HUES6 (cell line): ENCODE measurements around the gene BMAL1.

Source experiments
- H3K27ac ChIP-seq: 2 replicates; pipeline ENCODE4 v1.7.0; 2013; ENCODE audit warnings: low read depth, mild to moderate bottlenecking, low read length, inconsistent platforms
- H3K27me3 ChIP-seq: 2 replicates; pipeline ENCODE4 v1.6.1; 2013; ENCODE audit warnings: low read length; ENCODE audit not compliant: control insufficient read depth, insufficient read depth
- H3K36me3 ChIP-seq: 2 replicates; pipeline ENCODE4 v1.6.1; 2013; ENCODE audit warnings: low read length; ENCODE audit not compliant: control insufficient read depth, insufficient read depth
- H3K4me1 ChIP-seq: 2 replicates; pipeline ENCODE4 v1.6.1; 2013; ENCODE audit warnings: low read length; ENCODE audit not compliant: control insufficient read depth, insufficient read depth
- H3K4me3 ChIP-seq: 2 replicates; pipeline ENCODE4 v1.5.1; 2013; ENCODE audit warnings: low read depth, low read length
- H3K9ac ChIP-seq: one replicate; pipeline ENCODE4 v1.6.1; 2013; ENCODE audit warnings: mild to moderate bottlenecking, low read length
- H3K9me3 ChIP-seq: 2 replicates; pipeline ENCODE4 v1.6.1; 2013; ENCODE audit warnings: low read depth, low read length; ENCODE audit not compliant: control insufficient read depth, insufficient read depth

The BMAL1 gene

DNA sequence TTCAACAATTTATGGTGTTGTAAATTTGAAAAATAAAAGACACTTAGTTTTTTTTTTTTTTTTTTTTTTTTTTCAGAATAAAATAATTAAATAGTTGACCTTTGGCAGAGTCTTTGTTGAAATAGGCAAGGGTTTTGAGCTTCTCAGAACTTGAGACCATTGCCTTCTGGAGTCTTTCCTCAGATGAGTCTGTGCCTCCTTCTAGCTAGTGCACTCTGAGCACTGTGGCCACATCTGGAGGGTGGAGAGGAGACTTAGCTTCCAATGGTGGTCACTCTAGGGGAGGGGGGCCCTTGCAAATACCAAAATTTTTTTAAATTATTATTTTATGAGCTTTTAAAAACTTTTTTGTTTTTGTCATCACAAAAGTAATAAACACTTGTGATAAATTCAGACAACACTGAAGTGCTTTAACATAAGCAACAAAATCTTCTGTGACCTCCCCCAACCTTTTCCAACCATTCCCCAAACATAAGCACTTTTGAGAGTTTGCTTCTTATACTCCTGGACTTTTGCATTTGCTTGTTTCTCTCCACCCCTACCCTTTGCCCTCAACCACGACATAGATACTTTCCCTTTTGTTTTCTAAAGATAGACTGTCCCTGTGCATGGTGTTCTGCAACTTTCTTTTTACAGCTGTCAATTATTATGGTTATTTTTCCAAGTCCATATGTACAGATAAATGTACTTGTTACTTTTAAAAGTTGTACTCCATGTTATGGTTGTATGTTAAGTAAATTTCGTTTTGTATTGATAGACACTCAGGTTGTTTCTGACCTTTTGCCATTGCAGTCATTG is 41.1 kb downstream of the BMAL1 start:
- H3K9ac ChIP-seq: no peak overlapping the region
- H3K27ac ChIP-seq: no peak overlapping the region
- no peaks in the 10 kb centered on the region for H3K9me3 ChIP-seq
- no peak overlapping the region for H3K4me3 ChIP-seq
- H3K4me1 ChIP-seq: peaks cover 12% of the 10 kb centered on the region; the same call in 1 of the 2 replicates
- no peaks in the 10 kb centered on the region for H3K27me3 ChIP-seq
- no peaks in the 10 kb centered on the region for H3K36me3 ChIP-seq

DNA sequence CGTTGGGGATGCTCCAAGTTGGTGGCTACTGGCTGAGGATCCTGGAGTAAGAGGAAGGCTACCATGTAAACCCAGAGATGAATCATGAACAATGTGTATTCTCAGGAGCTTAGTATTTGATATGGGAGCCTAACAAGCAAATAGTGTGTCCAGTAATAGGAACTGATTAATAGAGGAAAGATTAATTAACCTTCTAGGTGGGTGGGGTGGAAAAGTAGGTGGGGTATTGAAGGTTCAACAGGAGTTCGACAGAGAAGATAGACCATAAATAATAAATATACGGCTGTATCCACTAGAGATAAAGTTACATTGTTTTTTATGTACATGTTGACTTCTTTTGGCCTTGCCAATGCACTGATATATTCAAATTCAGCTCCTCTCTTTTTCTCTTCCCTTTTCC is 43.1 kb downstream of the BMAL1 start:
- Histone ChIP-seq H3K9me3 (no peaks in the 10 kb centered on the region), H3K27ac (no peak overlapping the region), H3K4me1 (no peaks in the 10 kb centered on the region), H3K4me3 (no peak overlapping the region), H3K27me3 (no peaks in the 10 kb centered on the region), H3K36me3 (no peaks in the 10 kb centered on the region), H3K9ac (no peak overlapping the region)

- H3K4me3 ChIP-seq: no peak overlapping the region
- H3K27me3 ChIP-seq: no peaks in the 10 kb centered on the region
- H3K4me1 ChIP-seq: no peaks in the 10 kb centered on the region
- no peak overlapping the region for H3K27ac ChIP-seq
- no peak overlapping the region for H3K9ac ChIP-seq
- H3K9me3 ChIP-seq: no peaks in the 10 kb centered on the region
- no peaks in the 10 kb centered on the region for H3K36me3 ChIP-seq
Measured at GRCh38 chr11:13321431-13321830, 43.8 kb downstream of the BMAL1 start.

- Histone ChIP-seq H3K9me3 (no peaks in the 10 kb centered on the region), H3K9ac (no peak overlapping the region), H3K4me1 (no peaks in the 10 kb centered on the region), H3K27me3 (no peaks in the 10 kb centered on the region), H3K36me3 (no peaks in the 10 kb centered on the region), H3K4me3 (no peak overlapping the region), H3K27ac (no peak overlapping the region)
Measured at GRCh38 chr11:13324141-13324540, 46.6 kb downstream of the BMAL1 start.

DNA sequence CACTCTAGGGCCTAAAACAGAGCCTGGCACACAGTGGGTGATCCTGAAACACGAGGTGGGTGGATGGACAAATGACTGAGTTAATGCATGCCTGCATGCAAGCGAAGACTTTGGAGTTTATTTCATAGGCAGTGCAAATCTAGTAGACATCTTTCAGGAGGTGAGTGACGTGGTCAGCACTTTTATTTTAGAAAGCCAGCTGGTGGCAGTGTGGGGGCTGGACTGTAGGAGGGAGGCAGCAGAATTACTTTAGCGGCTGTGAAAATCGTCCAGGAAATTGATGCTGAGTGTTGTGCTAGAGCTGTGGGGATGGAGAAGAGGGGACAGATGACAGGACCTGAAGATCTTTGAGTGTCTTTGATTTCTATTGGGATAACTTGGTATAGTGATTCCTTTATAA is 47.1 kb downstream of the BMAL1 start:
- H3K4me1 ChIP-seq: no peaks in the 10 kb centered on the region
- H3K36me3 ChIP-seq: no peaks in the 10 kb centered on the region
- H3K9me3 ChIP-seq: no peaks in the 10 kb centered on the region
- H3K27me3 ChIP-seq: no peaks in the 10 kb centered on the region
- no peak overlapping the region for H3K4me3 ChIP-seq
- no peak overlapping the region for H3K27ac ChIP-seq
- H3K9ac ChIP-seq: no peak overlapping the region

- Histone ChIP-seq H3K27ac (no peak overlapping the region), H3K4me3 (no peak overlapping the region), H3K9ac (no peak overlapping the region), H3K4me1 (no peaks in the 10 kb centered on the region), H3K27me3 (no peaks in the 10 kb centered on the region), H3K36me3 (no peaks in the 10 kb centered on the region), H3K9me3 (no peaks in the 10 kb centered on the region)
Measured at GRCh38 chr11:13327421-13327820, 49.8 kb downstream of the BMAL1 start.

DNA sequence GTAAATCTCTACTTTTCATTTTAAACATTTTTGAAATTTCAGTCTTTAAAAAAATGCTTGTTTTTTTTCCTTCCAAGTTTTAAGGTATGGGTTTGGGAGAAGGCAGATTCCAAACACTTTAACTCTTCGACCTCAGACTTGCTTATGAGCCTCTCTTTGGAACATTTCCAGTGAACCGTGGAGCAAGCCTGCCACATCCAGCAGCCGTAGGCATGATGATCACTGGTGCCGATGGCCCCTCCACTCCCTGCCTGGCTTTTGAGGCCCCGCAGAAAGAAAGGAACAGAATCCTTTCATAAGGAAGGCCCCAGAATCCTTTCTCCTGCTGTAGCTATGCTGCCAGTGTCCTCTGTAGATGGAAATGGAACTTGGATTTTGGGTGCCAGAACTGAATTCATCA is 50.7 kb downstream of the BMAL1 start:
- Histone ChIP-seq H3K9ac (no peak overlapping the region), H3K27ac (no peak overlapping the region), H3K27me3 (no peaks in the 10 kb centered on the region), H3K9me3 (no peaks in the 10 kb centered on the region), H3K4me1 (no peaks in the 10 kb centered on the region), H3K4me3 (no peak overlapping the region), H3K36me3 (no peaks in the 10 kb centered on the region)

DNA sequence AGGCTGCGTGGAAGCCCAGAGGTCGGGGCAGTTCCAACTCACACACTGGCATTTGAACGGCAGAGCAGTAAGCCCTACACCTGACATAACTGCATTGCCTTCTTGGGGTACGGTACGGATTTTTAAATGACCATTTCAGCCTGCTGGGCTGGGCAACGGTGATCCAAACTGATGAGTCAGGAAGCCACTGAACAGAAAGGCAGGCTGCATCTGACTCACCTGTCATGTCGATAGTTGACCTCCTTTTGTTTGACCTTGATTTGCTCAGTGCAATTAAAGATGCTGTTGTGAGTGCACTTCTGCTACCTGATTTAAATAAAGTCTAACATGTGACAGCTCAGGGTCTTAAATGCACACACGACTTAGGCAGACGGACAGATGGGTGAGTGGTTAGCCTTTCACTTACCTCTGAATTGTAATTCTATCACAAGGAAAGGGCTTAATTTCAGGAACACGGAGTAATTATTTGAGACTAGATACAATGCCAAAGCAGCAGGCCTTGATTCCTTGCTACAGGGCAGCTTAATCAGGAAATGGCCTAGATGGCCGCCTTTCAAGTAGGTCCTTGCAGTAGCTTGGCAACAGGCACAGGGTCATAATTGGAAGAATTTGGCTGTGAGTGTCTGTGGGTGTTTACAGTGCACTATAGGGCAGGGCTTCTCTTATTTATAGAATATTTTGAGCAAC is 52.2 kb downstream of the BMAL1 start:
- Histone ChIP-seq H3K4me3 (no peak overlapping the region), H3K4me1 (no peaks in the 10 kb centered on the region; the same call in 1 of the 2 replicates), H3K27me3 (no peaks in the 10 kb centered on the region), H3K36me3 (no peaks in the 10 kb centered on the region), H3K9me3 (no peaks in the 10 kb centered on the region), H3K9ac (no peak overlapping the region), H3K27ac (no peak overlapping the region)

GRCh38 chr11:13332124-13332523 is 54.5 kb downstream of the BMAL1 start:
- Histone ChIP-seq H3K36me3 (no peaks in the 10 kb centered on the region), H3K4me3 (no peak overlapping the region), H3K9me3 (no peaks in the 10 kb centered on the region), H3K27me3 (no peaks in the 10 kb centered on the region), H3K9ac (no peak overlapping the region), H3K27ac (no peak overlapping the region), H3K4me1 (peaks cover 3% of the 10 kb centered on the region; the same call in 1 of the 2 replicates)

DNA sequence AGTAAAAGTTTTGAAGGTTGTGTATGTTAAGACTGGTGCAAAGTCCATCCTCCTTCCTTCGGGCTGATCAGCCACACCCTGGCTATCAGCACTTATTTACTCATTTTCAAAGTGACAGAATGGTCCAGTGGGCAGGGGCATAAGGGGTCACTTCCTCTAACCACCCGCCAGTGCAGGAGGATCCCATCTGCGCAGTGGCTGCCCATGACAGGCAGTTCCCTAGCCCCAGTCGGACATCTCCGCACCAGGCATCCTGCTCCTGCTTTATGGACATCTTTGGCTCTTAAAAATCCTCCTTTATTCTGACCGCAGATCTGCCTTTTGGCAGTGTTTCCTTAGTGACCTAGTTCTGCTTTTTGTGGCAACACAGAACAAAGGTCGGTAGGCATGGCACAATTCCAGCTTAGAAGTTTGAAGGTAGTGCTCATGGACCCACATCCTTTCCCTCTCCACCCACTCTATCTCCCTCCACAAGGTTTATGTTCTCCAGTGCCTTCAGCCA is 55.9 kb downstream of the BMAL1 start:
- H3K4me3 ChIP-seq: no peak overlapping the region
- H3K36me3 ChIP-seq: no peaks in the 10 kb centered on the region
- no peaks in the 10 kb centered on the region for H3K9me3 ChIP-seq
- no peak overlapping the region for H3K9ac ChIP-seq
- H3K27me3 ChIP-seq: no peaks in the 10 kb centered on the region
- peaks cover 3% of the 10 kb centered on the region; the same call in 1 of the 2 replicates for H3K4me1 ChIP-seq
- H3K27ac ChIP-seq: no peak overlapping the region

DNA sequence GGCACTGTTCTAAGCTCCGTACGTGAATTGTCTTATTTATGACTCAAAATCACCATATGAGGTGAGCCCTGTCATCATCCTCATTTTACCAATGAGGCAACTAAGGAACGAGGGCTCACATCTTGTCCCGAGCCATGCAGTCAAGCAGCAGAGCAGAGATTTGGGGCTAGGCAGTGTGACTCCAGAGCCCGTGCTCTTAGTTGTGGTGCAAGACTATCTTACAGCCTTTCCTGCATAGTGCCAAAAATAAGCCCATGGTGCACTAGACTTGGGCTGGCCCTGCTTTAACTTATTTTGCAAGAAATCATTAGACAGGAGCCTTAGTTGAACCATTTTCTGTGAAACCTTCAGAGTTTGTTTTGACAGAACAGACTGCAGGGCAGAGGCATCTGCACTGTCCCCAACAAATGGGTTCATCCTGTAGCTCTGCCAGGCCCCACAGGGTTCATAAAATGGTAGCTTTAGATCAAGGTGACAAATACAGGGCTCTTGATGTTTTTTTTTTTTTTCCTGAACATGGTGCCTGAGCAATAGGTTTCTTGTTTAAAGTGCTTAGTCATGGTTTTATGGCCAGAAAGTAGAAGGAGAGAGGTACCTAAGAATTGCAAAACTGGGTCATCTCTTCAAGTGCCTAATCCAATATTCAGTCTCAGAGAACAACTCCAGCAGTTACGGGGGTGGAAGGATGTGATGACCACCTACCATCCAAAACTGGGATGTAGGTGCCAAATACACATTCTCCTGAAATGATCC is 56.6 kb downstream of the BMAL1 start:
- Histone ChIP-seq H3K4me1 (peaks cover 8% of the 10 kb centered on the region; the same call in 1 of the 2 replicates), H3K27me3 (no peaks in the 10 kb centered on the region), H3K9me3 (no peaks in the 10 kb centered on the region), H3K9ac (no peak overlapping the region), H3K27ac (no peak overlapping the region), H3K4me3 (no peak overlapping the region), H3K36me3 (no peaks in the 10 kb centered on the region)
